Glutamatergic neuron (in vitro differentiated cells): Measurements from ENCODE around the gene HOXA9. TPM values are rescaled to one million over a fixed set of nuclear protein-coding genes. Genes with fewer than 3 reads are reported as not detected.
A peak's percentile ranks its signal among the peaks of the same experiment; 100 is the strongest.

ENCODE experiments used
- DNase-seq: peaks from one replicate; pipeline ENCODE4 v3.0.0; 2022
- H3K27ac Mint-ChIP-seq: one replicate; pipeline ENCODE4 v1.8.0; 2020; ENCODE audit warnings: mild to moderate bottlenecking, mixed read lengths, inconsistent platforms; ENCODE audit not compliant: unreplicated experiment
- H3K27me3 Mint-ChIP-seq: one replicate; pipeline ENCODE4 v1.8.0; 2020; ENCODE audit warnings: mild to moderate bottlenecking, moderate library complexity, mixed read lengths, inconsistent platforms; ENCODE audit not compliant: unreplicated experiment
- H3K36me3 Mint-ChIP-seq: one replicate; pipeline ENCODE4 v1.8.0; 2020; ENCODE audit warnings: mild to moderate bottlenecking, mixed read lengths, inconsistent platforms; ENCODE audit not compliant: unreplicated experiment
- H3K4me1 Mint-ChIP-seq: one replicate; pipeline ENCODE4 v1.8.0; 2020; ENCODE audit warnings: mild to moderate bottlenecking, low read depth, mixed read lengths, inconsistent platforms; ENCODE audit not compliant: unreplicated experiment
- H3K4me3 Mint-ChIP-seq: one replicate; pipeline ENCODE4 v1.8.0; 2020; ENCODE audit warnings: mild to moderate bottlenecking, mixed read lengths, inconsistent platforms; ENCODE audit not compliant: unreplicated experiment
- H3K9me3 Mint-ChIP-seq: one replicate; pipeline ENCODE4 v1.8.0; 2020; ENCODE audit warnings: mild to moderate bottlenecking, moderate library complexity, mixed read lengths, inconsistent platforms; ENCODE audit not compliant: unreplicated experiment
- total RNA-seq: library from RNA; stranded (reverse); fragmentation: NEBNext Ultra II Directional; extraction: Animal tissue kit (Norgen Biotek cat#: 25700); gene quantifications from one replicate; pipeline ENCODE4 v1.2.1, GENCODE V29; 2021; ENCODE audit not compliant: unreplicated experiment
- TF ChIP-seq, protein P1 (sequence below): fragments of 200-600 bp; sonication (generic); IDR thresholded peaks from one replicate; pipeline ENCODE4 v1.5.0; 2021; ENCODE audit not compliant: partially characterized antibody, unreplicated experiment

Gene HOXA9
- total RNA-seq, 1 donor from 2014 or later: not detected

DNA sequence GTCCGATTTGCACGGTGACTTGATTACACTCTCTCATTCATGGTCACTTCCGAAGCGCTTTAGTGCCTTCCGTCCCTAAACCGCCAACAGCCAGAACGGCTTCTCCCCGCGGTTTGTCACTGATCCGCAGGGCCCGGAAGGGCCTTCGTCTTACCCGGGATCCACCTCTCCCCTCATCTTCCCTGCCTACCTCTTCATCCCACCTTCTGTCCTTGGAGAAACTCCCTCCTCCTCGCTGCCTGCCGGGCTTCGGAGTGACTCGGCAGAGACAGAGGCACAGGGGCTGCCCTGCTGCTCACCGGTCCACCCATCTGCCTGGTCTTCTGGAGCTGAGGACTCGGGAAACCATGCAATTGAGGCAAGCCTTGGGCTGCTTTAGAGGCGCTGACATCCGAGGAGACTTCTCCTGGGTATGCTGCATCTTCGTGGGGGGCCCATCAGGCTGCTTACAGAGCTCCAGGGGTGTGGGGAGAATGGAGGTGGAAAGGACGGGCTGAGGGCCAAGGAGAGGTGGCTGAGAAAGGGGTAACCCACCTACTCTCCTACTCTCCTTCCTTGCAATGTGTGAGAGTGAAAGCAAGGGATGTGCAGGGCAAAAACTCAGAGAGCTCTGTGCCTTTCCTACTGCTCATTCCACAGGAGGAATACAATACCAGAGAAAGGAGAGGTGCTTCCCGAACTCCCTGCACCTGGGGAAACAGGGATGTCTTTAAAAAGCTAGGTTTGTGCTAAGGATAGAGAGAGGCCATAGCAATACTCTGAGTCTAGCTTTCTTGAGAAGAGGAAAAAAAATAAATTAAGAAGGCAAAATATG, 20.7 kb upstream of the HOXA9 start:
- TF ChIP-seq, protein P1, sequence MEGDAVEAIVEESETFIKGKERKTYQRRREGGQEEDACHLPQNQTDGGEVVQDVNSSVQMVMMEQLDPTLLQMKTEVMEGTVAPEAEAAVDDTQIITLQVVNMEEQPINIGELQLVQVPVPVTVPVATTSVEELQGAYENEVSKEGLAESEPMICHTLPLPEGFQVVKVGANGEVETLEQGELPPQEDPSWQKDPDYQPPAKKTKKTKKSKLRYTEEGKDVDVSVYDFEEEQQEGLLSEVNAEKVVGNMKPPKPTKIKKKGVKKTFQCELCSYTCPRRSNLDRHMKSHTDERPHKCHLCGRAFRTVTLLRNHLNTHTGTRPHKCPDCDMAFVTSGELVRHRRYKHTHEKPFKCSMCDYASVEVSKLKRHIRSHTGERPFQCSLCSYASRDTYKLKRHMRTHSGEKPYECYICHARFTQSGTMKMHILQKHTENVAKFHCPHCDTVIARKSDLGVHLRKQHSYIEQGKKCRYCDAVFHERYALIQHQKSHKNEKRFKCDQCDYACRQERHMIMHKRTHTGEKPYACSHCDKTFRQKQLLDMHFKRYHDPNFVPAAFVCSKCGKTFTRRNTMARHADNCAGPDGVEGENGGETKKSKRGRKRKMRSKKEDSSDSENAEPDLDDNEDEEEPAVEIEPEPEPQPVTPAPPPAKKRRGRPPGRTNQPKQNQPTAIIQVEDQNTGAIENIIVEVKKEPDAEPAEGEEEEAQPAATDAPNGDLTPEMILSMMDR: no peak

DNA sequence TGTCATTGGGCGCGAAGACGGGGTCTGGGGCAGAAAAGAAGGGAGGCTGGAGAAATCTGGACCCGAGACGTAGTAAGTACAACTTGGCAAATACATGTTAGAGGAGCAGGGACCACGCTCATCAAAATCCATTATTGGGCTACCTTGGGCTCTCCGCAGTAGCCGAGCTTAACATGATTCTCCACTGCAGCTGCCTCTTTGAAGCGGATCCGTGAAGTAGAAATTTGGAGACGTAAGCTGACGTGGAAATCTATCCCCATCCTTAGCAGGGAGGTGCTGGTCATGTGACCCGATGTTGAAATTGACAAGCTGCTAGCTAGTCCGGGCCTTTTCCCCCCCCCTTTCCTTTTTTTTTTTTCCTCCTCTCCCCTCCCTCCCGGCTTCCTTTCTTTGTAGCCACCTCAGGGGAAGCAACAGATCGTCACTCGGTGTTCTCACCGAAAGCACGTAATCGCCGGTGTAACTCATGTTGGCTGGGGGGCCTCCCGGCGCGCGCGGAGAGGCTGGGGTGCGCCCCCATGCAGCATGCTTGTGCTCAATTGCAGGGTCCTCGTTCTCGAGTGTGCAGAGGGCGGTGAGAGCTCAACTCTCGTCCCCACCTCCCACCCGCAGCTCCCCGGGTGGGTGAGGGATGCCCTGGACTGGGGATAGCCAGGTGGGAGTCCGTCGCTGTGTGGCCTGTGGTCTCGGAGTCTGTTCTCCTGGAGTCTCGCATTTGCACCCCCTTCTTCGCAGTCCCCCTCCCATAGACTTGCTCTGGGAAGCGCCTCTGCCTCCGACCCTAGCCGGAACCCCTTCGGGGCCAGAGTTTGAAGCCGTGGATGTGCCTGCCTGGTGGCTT, 19.9 kb upstream of the HOXA9 start, which contains the start of gene HOXA11:
Gene HOXA11 (minus strand): TSS at position 220 of the 841 bp plus-strand sequence. CDS start 88 bp downstream, at position 132.
- Mint-ChIP-seq H3K27me3 (peaks cover 59% of the 10 kb centered on the region), H3K27ac (no peak within 1 kb of the TSS), H3K36me3 (peaks cover 3% of the 10 kb centered on the region), H3K4me3 (peak within 1 kb of the TSS; percentile 55), H3K9me3 (peaks cover 20% of the 10 kb centered on the region), H3K4me1 (peaks cover 3% of the 10 kb centered on the region)
- peak; percentile 12 for DNase-seq
- TF ChIP-seq, protein P1: no peak

More for the DNA sequence above, 20.7 kb upstream of the HOXA9 start:
- peak; percentile 19 for DNase-seq
- Mint-ChIP-seq H3K4me3 (no peak overlapping the region), H3K4me1 (peaks cover 3% of the 10 kb centered on the region), H3K9me3 (peaks cover 20% of the 10 kb centered on the region), H3K27ac (no peak overlapping the region), H3K36me3 (peaks cover 3% of the 10 kb centered on the region), H3K27me3 (peaks cover 62% of the 10 kb centered on the region)

DNA sequence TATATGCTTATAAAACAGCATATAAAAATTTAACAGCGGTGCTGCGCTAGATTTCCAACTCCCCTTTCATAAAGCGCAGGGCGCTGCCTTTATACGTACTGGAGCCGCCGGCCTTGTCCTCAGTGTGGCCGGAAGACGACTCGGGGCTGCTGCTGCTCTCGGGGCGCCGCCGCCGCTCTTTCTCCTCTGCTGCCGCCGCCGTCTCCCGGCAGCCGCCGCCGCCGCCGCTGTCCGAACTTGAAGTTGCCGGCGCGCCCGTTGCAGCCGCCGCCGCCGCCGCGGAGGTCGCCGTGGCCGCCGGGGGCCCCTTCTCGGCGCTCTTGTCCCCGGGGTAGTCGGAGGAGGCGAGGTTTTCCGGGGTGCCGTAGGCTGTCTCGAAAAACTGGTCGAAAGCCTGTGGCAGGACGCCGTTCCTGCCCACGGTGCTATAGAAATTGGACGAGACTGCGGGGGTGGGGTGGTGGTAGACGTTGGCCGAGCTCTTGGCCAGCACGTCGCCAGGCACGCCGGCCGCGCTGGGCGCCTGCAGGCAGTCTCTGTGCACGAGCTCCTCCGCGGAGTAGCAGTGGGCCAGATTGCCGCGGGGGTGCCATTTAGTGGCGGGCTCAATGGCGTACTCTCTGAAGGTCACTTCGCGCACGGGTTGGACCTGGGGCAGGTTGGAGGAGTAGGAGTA, 19.1 kb upstream of the HOXA9 start:
- Mint-ChIP-seq H3K9me3 (peaks cover 22% of the 10 kb centered on the region), H3K4me3 (peak overlapping the region; percentile 55), H3K36me3 (no peaks in the 10 kb centered on the region), H3K27me3 (peaks cover 56% of the 10 kb centered on the region), H3K4me1 (peaks cover 3% of the 10 kb centered on the region), H3K27ac (no peak overlapping the region)
- DNase-seq: peak; percentile 38
- TF ChIP-seq, protein P1: no peak

DNA sequence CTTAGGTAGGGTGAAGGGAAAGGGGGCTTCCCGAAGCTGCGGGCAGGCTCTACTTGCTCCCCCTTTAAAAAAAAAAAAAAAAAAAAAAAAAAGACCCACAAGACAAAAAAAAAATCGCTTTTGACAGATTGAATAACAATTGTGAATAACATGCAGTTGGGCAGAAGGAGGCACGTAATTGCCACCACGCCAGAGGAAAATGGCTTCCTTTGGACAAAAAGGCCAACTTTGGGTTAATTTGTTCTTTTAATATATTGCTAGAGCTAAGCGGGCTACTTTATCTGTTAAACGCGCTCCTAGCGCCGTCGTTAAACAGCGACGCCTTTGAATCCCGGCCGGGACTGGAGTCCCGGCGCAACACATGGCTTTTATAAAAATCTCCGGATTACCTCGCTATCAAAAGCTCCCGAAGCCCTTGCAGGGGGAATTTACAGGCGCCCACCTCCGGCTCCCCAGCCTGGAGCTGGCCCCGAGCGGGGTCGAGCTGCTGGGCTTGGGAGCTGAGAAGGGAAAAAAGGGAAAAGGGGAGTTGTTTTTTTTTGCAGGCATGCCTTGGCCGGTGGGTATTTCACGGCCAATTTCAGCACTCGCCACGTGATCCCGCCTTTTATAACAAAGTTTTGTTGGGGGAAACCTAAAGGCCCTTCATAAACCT, 18.5 kb upstream of the HOXA9 start:
- Mint-ChIP-seq H3K4me1 (peaks cover 3% of the 10 kb centered on the region), H3K27ac (no peak overlapping the region), H3K9me3 (peaks cover 24% of the 10 kb centered on the region), H3K4me3 (peak overlapping the region; percentile 49), H3K36me3 (no peaks in the 10 kb centered on the region), H3K27me3 (peaks cover 63% of the 10 kb centered on the region)
- TF ChIP-seq, protein P1: no peak
- DNase-seq: peak; percentile 8
